Renal cortex interstitium (tissue), 15 donors: ENCODE measurements around the gene TNFRSF14. TPM values are rescaled to one million over a fixed set of nuclear protein-coding genes. Genes with fewer than 3 reads are reported as not detected.

Experiments used
- DNase-seq, 11 donors: peaks; one replicate each; pipeline ENCODE4 v3.0.0-alpha.2; 2013; ENCODE audit warnings: low read depth in 9 of 11, low spot score in 4 of 11; ENCODE audit errors: extremely low read depth in 1 of 11
- long read RNA-seq, 16 experiments: transcript quantifications; one replicate each; lab custom pipeline, GENCODE V29; 2026
- polyA plus RNA-seq, 3 donors: library from polyadenylated mRNA; unstranded; fragments of 120-200 nt; gene quantifications; one replicate each; pipeline ENCODE4 v1.2.1, GENCODE V29; 2013; ENCODE audit not compliant: insufficient read length in 3 of 3

TNFRSF14 gene
- polyA plus RNA-seq = 10 to 100 TPM; 16.5 to 37.2 (median 20.9) TPM
- long read RNA-seq, donor 1, transcript TNFRSF14-201 (8 exons, 1,707 nt) = major isoform, 5 of 5 reads
- long read RNA-seq, donor 1, partial matches to known transcripts = 0 of 5 reads
- long read RNA-seq, donor 1, other reads (novel, unspliced or antisense) = 0 of 5 reads
- long read RNA-seq, donor 2, partial matches to known transcripts = 0 of 6 reads
- long read RNA-seq, donor 2, other reads (novel, unspliced or antisense) = 0 of 6 reads
- long read RNA-seq, donor 3, transcript TNFRSF14-201 (8 exons, 1,707 nt) = major isoform, 10 of 15 reads
- long read RNA-seq, donor 3, partial matches to known transcripts = 5 of 15 reads
- long read RNA-seq, donor 3, other reads (novel, unspliced or antisense) = 0 of 15 reads
- long read RNA-seq, donor 4, partial matches to known transcripts = 0 of 3 reads
- long read RNA-seq, donor 4, other reads (novel, unspliced or antisense) = 0 of 3 reads
- long read RNA-seq, donor 5 = 0 reads
- long read RNA-seq, donor 6, partial matches to known transcripts = 6 of 9 reads
- long read RNA-seq, donor 6, other reads (novel, unspliced or antisense) = 0 of 9 reads
- long read RNA-seq, donor 7, partial matches to known transcripts = 5 of 6 reads
- long read RNA-seq, donor 7, other reads (novel, unspliced or antisense) = 0 of 6 reads
- long read RNA-seq, donor 8, transcript TNFRSF14-201 (8 exons, 1,707 nt) = major isoform, 7 of 35 reads
- long read RNA-seq, donor 8, partial matches to known transcripts = 21 of 35 reads
- long read RNA-seq, donor 8, other reads (novel, unspliced or antisense) = 0 of 35 reads
- long read RNA-seq, donor 9, partial matches to known transcripts = 0 of 4 reads
- long read RNA-seq, donor 9, other reads (novel, unspliced or antisense) = 0 of 4 reads
- long read RNA-seq, donor 10, partial matches to known transcripts = 0 of 9 reads
- long read RNA-seq, donor 10, other reads (novel, unspliced or antisense) = 0 of 9 reads
- long read RNA-seq, donor 11, transcript TNFRSF14-201 (8 exons, 1,707 nt) = major isoform, 5 of 6 reads
- long read RNA-seq, donor 11, partial matches to known transcripts = 0 of 6 reads
- long read RNA-seq, donor 11, other reads (novel, unspliced or antisense) = 0 of 6 reads
- long read RNA-seq, donor 12, partial matches to known transcripts = 0 of 2 reads
- long read RNA-seq, donor 12, other reads (novel, unspliced or antisense) = 0 of 2 reads
- long read RNA-seq, donor 13, partial matches to known transcripts = 0 of 3 reads
- long read RNA-seq, donor 13, other reads (novel, unspliced or antisense) = 0 of 3 reads
- long read RNA-seq, donor 14, partial matches to known transcripts = 0 of 5 reads
- long read RNA-seq, donor 14, other reads (novel, unspliced or antisense) = 0 of 5 reads
- long read RNA-seq, donor 15, partial matches to known transcripts = 0 of 3 reads
- long read RNA-seq, donor 15, other reads (novel, unspliced or antisense) = 0 of 3 reads
- long read RNA-seq, donor 16, transcript TNFRSF14-201 (8 exons, 1,707 nt) = major isoform, 8 of 12 reads
- long read RNA-seq, donor 16, partial matches to known transcripts = 0 of 12 reads
- long read RNA-seq, donor 16, other reads (novel, unspliced or antisense) = 0 of 12 reads

- no peak for DNase-seq
These were observed at the start of gene TNFRSF14 for GRCh38 chr1:2556277-2556677. TSS of gene TNFRSF14 (plus strand) at chr1:2556371. CDS start at chr1:2556665, 294 bp downstream.

DNA sequence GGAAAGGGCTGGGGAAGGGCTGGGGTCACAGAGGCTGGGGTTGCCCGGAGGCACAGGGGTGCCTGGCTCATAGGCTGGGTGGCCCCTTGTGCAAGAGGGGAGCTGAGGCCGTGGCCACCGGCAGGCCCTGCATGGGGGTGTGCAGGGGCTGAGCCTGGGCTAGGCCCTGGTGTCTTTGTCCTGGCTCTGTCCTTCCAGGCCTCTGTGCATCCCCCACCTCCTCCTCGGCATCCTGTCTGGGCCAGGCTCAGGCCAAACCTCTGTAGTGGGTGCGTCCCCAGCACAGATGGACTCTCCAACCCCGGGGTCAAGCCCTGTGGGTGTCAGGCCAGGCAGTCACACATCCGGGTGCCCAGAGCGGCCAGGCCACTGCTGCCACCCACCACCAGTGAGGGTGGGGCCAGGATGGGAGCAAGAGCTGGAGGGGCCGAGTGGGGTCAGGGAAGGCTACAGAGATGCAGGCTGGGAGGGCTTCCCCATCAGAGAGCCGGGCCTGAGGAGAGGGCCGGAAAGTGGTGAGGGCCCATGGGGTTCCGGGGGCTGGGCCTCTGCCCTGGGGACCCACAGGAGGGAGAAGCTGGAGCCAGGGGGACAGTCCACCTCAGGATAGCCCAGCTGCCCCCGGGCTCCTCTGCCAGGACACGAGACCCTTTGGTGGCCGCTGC, 49.1 kb upstream of the TNFRSF14 start:
- no peak for DNase-seq

GRCh38 chr1:2507744-2508155, 48.4 kb upstream of the TNFRSF14 start:
- DNase-seq = no peak

GRCh38 chr1:2508180-2508579, 48.0 kb upstream of the TNFRSF14 start:
- no peak for DNase-seq

DNA sequence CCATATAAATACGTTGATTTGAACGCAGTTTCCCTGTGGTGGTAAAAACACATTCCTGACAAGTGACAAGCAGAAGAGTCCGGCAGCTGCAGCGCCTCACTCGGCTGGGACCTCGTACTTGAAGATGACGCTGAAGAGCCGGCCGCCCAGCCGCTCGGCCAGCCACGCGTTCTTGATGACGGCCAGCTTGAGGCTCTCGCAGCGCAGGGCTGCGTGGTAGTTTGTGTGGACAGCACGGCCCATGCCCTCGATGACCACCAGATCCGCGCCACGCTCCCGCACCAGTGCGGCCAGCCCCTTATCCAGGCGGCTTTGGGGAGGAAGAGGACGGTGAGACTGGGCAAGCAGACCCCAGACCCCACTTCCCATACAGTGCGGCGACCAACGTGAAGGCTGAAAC, 47.4 kb upstream of the TNFRSF14 start:
- DNase-seq = no peak

GRCh38 chr1:2509589-2509988, 46.6 kb upstream of the TNFRSF14 start:
- no peak for DNase-seq

GRCh38 chr1:2510366-2511155, 45.6 kb upstream of the TNFRSF14 start:
- DNase-seq = no peak

DNA sequence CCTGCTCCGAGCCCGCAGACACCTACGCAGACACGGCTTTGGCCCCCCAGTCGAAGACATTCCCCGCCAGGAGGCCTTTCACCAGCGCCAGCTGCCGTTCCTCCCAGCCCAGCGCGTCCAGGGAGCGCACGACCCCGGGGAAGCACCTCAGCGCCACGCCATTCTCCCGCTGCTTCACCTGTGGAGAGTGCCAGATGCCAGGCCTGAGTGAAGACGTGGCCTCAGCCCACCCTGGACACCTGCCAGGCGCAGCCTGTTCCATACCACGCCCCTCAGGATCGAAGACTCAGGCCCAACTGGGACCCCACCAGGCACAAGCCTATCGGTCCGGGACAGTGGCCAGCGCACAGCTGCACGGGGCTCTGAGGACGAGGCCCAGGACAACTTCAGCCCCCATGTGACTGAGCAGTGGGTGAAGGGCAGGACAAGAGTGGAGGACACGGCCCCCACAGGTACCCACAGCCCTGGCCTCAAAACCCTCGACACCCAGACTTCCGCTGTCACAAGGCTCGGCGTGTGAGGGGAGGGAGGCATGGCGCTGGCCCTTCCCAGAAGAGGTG, 43.2 kb upstream of the TNFRSF14 start:
- no peak for DNase-seq

DNA sequence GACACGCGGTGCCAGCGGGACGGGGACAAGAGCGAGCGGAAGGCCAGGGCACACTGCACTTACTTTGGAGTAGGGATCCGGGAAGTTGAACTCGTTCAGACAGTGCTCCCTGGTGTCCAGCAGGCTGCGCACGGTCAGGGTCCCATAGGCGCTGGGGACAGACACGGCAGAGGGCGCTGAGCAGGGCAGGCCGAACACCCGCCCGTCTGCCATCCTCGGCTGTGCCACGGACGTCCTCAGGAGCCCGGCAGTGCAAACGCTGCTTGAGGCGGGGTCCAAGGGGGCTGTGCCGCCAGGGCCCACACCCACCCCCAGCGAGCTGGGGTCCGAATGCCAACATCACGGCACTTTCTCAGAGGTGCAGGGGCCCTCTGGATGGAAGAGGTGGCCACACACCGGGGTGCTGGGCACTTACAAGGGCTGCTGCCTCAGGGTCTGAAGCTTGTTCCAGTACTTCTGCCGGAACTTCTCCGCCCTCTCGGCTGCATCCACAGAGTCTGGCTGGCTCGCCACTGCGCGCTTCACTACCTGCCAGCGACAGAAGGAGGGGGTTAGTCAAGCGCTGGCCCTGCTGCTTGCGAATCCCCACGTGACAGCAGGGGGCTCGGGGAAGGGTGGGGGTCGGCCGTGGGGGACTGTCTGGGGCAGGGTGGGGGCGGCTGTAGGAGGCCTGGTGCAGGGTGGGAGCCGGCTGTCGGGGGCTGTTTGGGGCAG, 42.1 kb upstream of the TNFRSF14 start:
- DNase-seq = no peak

- no peak for DNase-seq
These were observed 41.1 kb upstream of the TNFRSF14 start for GRCh38 chr1:2514863-2515762.

- no peak for DNase-seq
These were observed 40.4 kb upstream of the TNFRSF14 start for GRCh38 chr1:2515763-2516080.

GRCh38 chr1:2516124-2516523, 40.0 kb upstream of the TNFRSF14 start:
- no peak for DNase-seq

- DNase-seq = no peak
These were observed 39.2 kb upstream of the TNFRSF14 start for GRCh38 chr1:2516946-2517345.

DNA sequence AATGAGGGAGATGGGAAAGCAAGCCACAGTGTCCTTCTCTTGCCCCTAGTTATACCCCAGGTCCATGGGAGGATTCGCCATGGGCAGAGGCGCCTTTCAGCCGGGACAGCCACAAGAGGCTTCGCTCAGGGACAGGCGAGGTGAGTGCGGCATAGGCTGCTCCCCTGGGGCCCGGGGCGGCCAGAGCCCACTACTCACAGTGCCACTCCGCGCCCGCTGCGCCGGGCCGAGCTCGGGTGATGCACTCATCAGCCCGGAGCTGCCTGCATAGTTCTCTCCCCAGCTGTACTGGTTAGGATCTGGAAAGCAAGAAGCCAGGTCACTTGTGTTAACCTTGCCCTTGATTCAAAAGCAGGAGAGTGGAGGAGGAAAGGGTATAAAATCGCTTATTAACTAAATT, 38.2 kb upstream of the TNFRSF14 start:
- DNase-seq = no peak

GRCh38 chr1:2518528-2518927, 37.6 kb upstream of the TNFRSF14 start:
- DNase-seq = no peak
